COLO668 (cell line): ENCODE results near the gene NTRK2.
"Not testable (repeated sequence)": the region's sequence is repeated elsewhere in the genome, so short reads cannot be mapped to it uniquely, and the experiment has no call there.

Source experiments
- DNase-seq: peaks from one replicate; lab custom pipeline; 2025; ENCODE audit not compliant: unreplicated experiment; lab: John Stamatoyannopoulos, UW

The NTRK2 gene

GRCh38 chr9:84875193-84875592, 205.7 kb downstream of the NTRK2 start:
- DNase-seq, result no peak

- no peak for DNase-seq
Observed at GRCh38 chr9:84879631-84880030, 210.1 kb downstream of the NTRK2 start.

- DNase-seq, result no peak
Observed at GRCh38 chr9:84880835-84881234, 211.3 kb downstream of the NTRK2 start.

GRCh38 chr9:84886866-84887265, 217.3 kb downstream of the NTRK2 start:
- no peak for DNase-seq

GRCh38 chr9:84891924-84892323, 222.4 kb downstream of the NTRK2 start:
- DNase-seq, result no peak

GRCh38 chr9:84893419-84894128, 224.0 kb downstream of the NTRK2 start:
- no peak for DNase-seq

- DNase-seq, result no peak
Observed at GRCh38 chr9:84894859-84895258, 225.3 kb downstream of the NTRK2 start.

GRCh38 chr9:84897362-84898094, 228.0 kb downstream of the NTRK2 start:
- no peak for DNase-seq

- no peak for DNase-seq
Observed at GRCh38 chr9:84898188-84898587, 228.7 kb downstream of the NTRK2 start.

- DNase-seq, result not testable (repeated sequence)
Observed at GRCh38 chr9:84898618-84899017, 229.1 kb downstream of the NTRK2 start.

GRCh38 chr9:84899326-84899725, 229.8 kb downstream of the NTRK2 start:
- DNase-seq, result no peak

- no peak for DNase-seq
Observed at GRCh38 chr9:84900421-84900820, 230.9 kb downstream of the NTRK2 start.

- DNase-seq, result no peak
Observed at GRCh38 chr9:84903963-84904362, 234.4 kb downstream of the NTRK2 start.

- no peak for DNase-seq
Observed at GRCh38 chr9:84916769-84917168, 247.2 kb downstream of the NTRK2 start.

GRCh38 chr9:84917366-84918070, 248.0 kb downstream of the NTRK2 start:
- no peak for DNase-seq

- DNase-seq, result no peak
Observed at GRCh38 chr9:84919440-84919839, 249.9 kb downstream of the NTRK2 start.

- no peak for DNase-seq
Observed at GRCh38 chr9:84921175-84921574, 251.6 kb downstream of the NTRK2 start.

- DNase-seq, result no peak
Observed at GRCh38 chr9:84922051-84922450, 252.5 kb downstream of the NTRK2 start.

GRCh38 chr9:84924266-84924665, 254.7 kb downstream of the NTRK2 start:
- no peak for DNase-seq

GRCh38 chr9:84925225-84925872, 255.8 kb downstream of the NTRK2 start:
- no peak for DNase-seq

- no peak for DNase-seq
Observed at GRCh38 chr9:84926793-84927192, 257.3 kb downstream of the NTRK2 start.
